BJ (cell line): ENCODE data around the gene IRF3. TPM values are rescaled to one million over a fixed set of nuclear protein-coding genes. Genes with fewer than 3 reads are reported as not detected.

Experiments
- CTCF ChIA-PET: fragments of 350-600 bp; formaldehyde crosslinking; extraction: SDS; loops from one replicate; lab custom pipeline; 2021; ENCODE audit warnings: antibody characterized with exemption, inconsistent platforms; lab: Yijun Ruan, JAX
- POLR2A ChIA-PET: fragments of 300-600 bp; sonication (Branson Sonifier 250); formaldehyde crosslinking; extraction: SDS; loops from one replicate; lab custom pipeline; 2021; ENCODE audit warnings: antibody characterized with exemption; lab: Charles Lee
- DNase-seq: peaks from one replicate; pipeline ENCODE4 v3.0.0-alpha.2; 2011; ENCODE audit warnings: low read depth
- H3K27me3 ChIP-seq: 2 replicates; pipeline ENCODE4 v1.6.0; 2011; ENCODE audit warnings: low read length; ENCODE audit not compliant: control insufficient read depth, insufficient read depth
- H3K36me3 ChIP-seq: 2 replicates; pipeline ENCODE4 v1.5.1; 2011; ENCODE audit warnings: low read length; ENCODE audit not compliant: control insufficient read depth, insufficient read depth
- H3K4me3 ChIP-seq: 2 replicates; pipeline ENCODE4 v1.5.1; 2011; ENCODE audit warnings: low read depth, mild to moderate bottlenecking, control low read depth, low read length
- polyA plus RNA-seq: library from polyadenylated mRNA; depleted of rRNA; stranded (reverse); fragments of >200 nt; gene quantifications from 2 replicates; pipeline ENCODE4 v1.2.3, GENCODE V29; 2011; rRNA removed
- small RNA-seq: library from RNA; depleted of rRNA; stranded (forward); fragments of <200 nt; gene quantifications from one replicate; pipeline ENCODE3, GENCODE V24; 2012; ENCODE audit warnings: low replicate concordance, low read depth; ENCODE audit not compliant: insufficient read length
- TF ChIP-seq, protein P1 (sequence below): IDR thresholded peaks from 2 replicates; pipeline ENCODE4 v1.5.1; 2011; ENCODE audit warnings: low read depth, mild to moderate bottlenecking, control low read depth, inconsistent platforms, low read length, moderate library complexity; ENCODE audit not compliant: insufficient read depth

IRF3 gene
- polyA plus RNA-seq, 1 experiment: 68.5 TPM

DNA sequence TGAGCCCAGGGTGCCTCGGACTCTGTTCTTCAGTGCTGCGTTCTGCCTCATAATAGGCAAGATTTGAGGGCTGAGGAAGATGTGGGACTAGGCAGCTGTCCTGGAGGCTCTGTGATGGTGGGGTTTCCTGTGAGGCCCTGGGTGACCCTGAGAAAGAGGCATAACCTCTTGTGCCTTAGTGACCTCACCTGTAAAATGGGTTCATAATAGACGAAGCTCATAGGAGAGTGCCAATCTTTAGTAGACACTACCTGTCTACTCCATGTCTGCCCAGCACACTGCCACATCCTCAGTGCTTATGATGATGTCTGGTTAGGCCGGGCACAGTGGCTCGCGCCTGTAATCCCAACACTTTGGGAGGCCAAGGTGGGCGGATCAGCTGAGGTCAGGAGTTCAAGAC, 49.1 kb downstream of the IRF3 start:
- H3K4me3 ChIP-seq: no peak overlapping the region
- no peak for DNase-seq
- TF ChIP-seq, protein P1, sequence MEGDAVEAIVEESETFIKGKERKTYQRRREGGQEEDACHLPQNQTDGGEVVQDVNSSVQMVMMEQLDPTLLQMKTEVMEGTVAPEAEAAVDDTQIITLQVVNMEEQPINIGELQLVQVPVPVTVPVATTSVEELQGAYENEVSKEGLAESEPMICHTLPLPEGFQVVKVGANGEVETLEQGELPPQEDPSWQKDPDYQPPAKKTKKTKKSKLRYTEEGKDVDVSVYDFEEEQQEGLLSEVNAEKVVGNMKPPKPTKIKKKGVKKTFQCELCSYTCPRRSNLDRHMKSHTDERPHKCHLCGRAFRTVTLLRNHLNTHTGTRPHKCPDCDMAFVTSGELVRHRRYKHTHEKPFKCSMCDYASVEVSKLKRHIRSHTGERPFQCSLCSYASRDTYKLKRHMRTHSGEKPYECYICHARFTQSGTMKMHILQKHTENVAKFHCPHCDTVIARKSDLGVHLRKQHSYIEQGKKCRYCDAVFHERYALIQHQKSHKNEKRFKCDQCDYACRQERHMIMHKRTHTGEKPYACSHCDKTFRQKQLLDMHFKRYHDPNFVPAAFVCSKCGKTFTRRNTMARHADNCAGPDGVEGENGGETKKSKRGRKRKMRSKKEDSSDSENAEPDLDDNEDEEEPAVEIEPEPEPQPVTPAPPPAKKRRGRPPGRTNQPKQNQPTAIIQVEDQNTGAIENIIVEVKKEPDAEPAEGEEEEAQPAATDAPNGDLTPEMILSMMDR: no peak
- CTCF ChIA-PET: interaction anchor here (1.3 kb wide), 1 partner anchor 15 kb away, joined by 4 read pairs; no protein-coding TSS in a partner anchor
- POLR2A ChIA-PET: no interaction called here
- H3K27me3 ChIP-seq: no peaks in the 10 kb centered on the region
- peaks cover 25% of the 10 kb centered on the region for H3K36me3 ChIP-seq

DNA sequence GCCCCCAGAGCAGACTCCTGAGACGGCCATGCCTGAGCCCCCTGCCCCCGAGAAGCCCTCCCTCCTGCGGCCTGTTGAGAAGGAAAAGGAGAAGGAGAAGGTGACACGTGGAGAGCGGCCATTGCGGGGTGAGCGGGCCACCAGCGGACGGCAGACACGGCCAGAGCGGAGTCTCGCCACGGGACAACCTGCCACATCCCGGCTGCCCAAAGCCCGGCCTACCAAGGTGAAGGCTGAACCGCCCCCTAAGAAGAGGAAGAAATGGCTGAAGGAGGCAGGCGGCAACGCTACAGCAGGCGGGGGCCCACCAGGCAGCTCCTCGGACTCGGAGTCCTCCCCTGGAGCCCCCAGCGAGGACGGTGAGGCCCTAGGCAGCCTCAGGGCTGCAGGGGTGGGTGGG, 49.8 kb downstream of the IRF3 start:
- TF ChIP-seq, protein P1: no peak
- DNase-seq: no peak
- Histone ChIP-seq H3K4me3 (no peak overlapping the region), H3K27me3 (no peaks in the 10 kb centered on the region), H3K36me3 (peaks cover 28% of the 10 kb centered on the region)
- ChIA-PET CTCF (no interaction called here), POLR2A (no interaction called here)

- POLR2A ChIA-PET: no interaction called here
- DNase-seq: peak; percentile 77
- H3K36me3 ChIP-seq: peaks cover 28% of the 10 kb centered on the region
- CTCF ChIA-PET: no interaction called here
- TF ChIP-seq, protein P1: no peak; the same call in 1 of the 2 replicates
- H3K4me3 ChIP-seq: no peak overlapping the region
- H3K27me3 ChIP-seq: no peaks in the 10 kb centered on the region
These were observed 51.4 kb downstream of the IRF3 start for GRCh38 chr19:49614096-49614833.

DNA sequence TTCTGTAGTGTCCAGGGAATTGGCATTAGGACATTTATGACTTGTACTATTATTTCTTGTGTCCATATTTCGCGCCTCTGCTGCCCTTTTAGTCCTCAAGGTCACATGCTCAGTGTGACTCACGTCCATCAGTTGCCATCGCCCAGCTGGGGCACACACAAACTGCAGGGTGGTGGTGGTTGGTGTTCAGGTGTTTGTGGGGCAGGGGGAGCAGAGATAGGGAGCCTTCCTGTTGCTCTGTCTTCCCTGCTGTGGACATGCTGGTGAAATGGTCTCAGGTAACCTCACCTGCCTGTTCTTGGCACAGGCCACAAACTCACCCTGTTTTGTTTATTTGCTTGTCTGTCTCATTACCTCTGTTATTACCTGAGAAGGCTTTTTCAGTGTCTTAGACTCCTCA, 52.3 kb downstream of the IRF3 start:
- POLR2A ChIA-PET: no interaction called here
- Histone ChIP-seq H3K36me3 (peaks cover 29% of the 10 kb centered on the region), H3K27me3 (no peaks in the 10 kb centered on the region), H3K4me3 (no peak overlapping the region)
- no peak for DNase-seq
- CTCF ChIA-PET: no interaction called here
- TF ChIP-seq, protein P1: no peak

Small RNA genes within 50 kb of the gene (small RNA-seq; reads per million reads assigned to genes)
- gene MIR5088: not detected

Other genes starting within 250 kb of the IRF3 start
- not detected in 2 replicates for gene PTH2, start 242.4 kb downstream of the IRF3 start, polyA plus RNA-seq
- not detected in 2 replicates for gene GFY, start 240.5 kb downstream of the IRF3 start, polyA plus RNA-seq
- gene SLC17A7, start 224.3 kb downstream of the IRF3 start, polyA plus RNA-seq: 0.09 and 0.10 TPM in 2 replicates
- 69.5 and 75.8 TPM in 2 replicates for gene PIH1D1, start 214.0 kb downstream of the IRF3 start, polyA plus RNA-seq
- 5.9 and 15.0 TPM in 2 replicates for gene ALDH16A1, start 212.6 kb downstream of the IRF3 start, polyA plus RNA-seq
- 4.9 and 7.7 TPM in 2 replicates for gene FLT3LG, start 191.6 kb downstream of the IRF3 start, polyA plus RNA-seq
- 2,322 and 6,136 TPM in 2 replicates for gene RPL13A, start 178.2 kb downstream of the IRF3 start, polyA plus RNA-seq
- 2,226 and 2,533 TPM in 2 replicates for gene RPS11, start 169.4 kb downstream of the IRF3 start, polyA plus RNA-seq
- 77.3 and 98.8 TPM in 2 replicates for gene FCGRT, start 153.2 kb downstream of the IRF3 start, polyA plus RNA-seq
- 52.4 and 68.9 TPM in 2 replicates for gene RCN3, start 137.9 kb downstream of the IRF3 start, polyA plus RNA-seq
- 59.2 and 87.6 TPM in 2 replicates for gene NOSIP, start 85.3 kb downstream of the IRF3 start, polyA plus RNA-seq
- 0.12 and 0.13 TPM in 2 replicates for gene PRRG2, start 84.5 kb downstream of the IRF3 start, polyA plus RNA-seq
- 0.42 and 0.43 TPM in 2 replicates for gene PRR12, start 74.7 kb downstream of the IRF3 start, polyA plus RNA-seq
- gene RRAS, start 25.7 kb downstream of the IRF3 start, polyA plus RNA-seq: 117 and 186 TPM in 2 replicates
- gene SCAF1, start 23.6 kb downstream of the IRF3 start, polyA plus RNA-seq: 2.8 and 3.4 TPM in 2 replicates
- 14.2 and 21.5 TPM in 2 replicates for gene BCL2L12, start 76 bp upstream of the IRF3 start, polyA plus RNA-seq
- gene PRMT1, start 11.4 kb upstream of the IRF3 start, polyA plus RNA-seq: 269 and 372 TPM in 2 replicates
- 0.39 TPM in 2 replicates for gene ADM5, start 23.7 kb upstream of the IRF3 start, polyA plus RNA-seq
- gene CPT1C, start 25.3 kb upstream of the IRF3 start, polyA plus RNA-seq: 26.0 and 45.9 TPM in 2 replicates
- gene TSKS, start 97.4 kb upstream of the IRF3 start, polyA plus RNA-seq: 0.11 and 0.15 TPM in 2 replicates
- 82.1 and 153 TPM in 2 replicates for gene AP2A1, start 101.1 kb upstream of the IRF3 start, polyA plus RNA-seq
- 8.3 and 14.3 TPM in 2 replicates for gene FUZ, start 147.4 kb upstream of the IRF3 start, polyA plus RNA-seq
- gene MED25, start 152.4 kb upstream of the IRF3 start, polyA plus RNA-seq: 12.3 and 27.7 TPM in 2 replicates
- gene PTOV1, start 185.3 kb upstream of the IRF3 start, polyA plus RNA-seq: 30.7 and 67.6 TPM in 2 replicates
- gene PNKP, start 201.7 kb upstream of the IRF3 start, polyA plus RNA-seq: 14.6 and 28.9 TPM in 2 replicates
- gene AKT1S1, start 211.5 kb upstream of the IRF3 start, polyA plus RNA-seq: 40.5 and 42.0 TPM in 2 replicates
- 17.6 and 26.7 TPM in 2 replicates for gene TBC1D17, start 211.8 kb upstream of the IRF3 start, polyA plus RNA-seq
- 0.12 and 0.32 TPM in 2 replicates for gene IL4I1, start 231.0 kb upstream of the IRF3 start, polyA plus RNA-seq